ENCODE data around the gene FOXQ1.
"Not testable (repeated sequence)": the region's sequence is repeated elsewhere in the genome, so short reads cannot be mapped to it uniquely, and the experiment has no call there.

Gene FOXQ1

GRCh38 chr6:1314617-1315016 lies 2.7 kb downstream of the FOXQ1 start:
- Histone ChIP-seq H3K9me3 (ENCODE audit: control insufficient read depth, low read depth, low read length) (no peaks in the 10 kb centered on the region), H3K36me3 (ENCODE audit: control insufficient read depth, low read depth, low read length) (no peaks in the 10 kb centered on the region), H3K4me1 (ENCODE audit: control insufficient read depth, low read depth, low read length) (peaks cover 4% of the 10 kb centered on the region), H3K27ac (ENCODE audit: low read length) (no peak overlapping the region), H3K27me3 (ENCODE audit: control insufficient read depth, insufficient read depth, low read length) (peaks cover 76% of the 10 kb centered on the region), H3K4me3 (ENCODE audit: low read length) (no peak overlapping the region), H3K9ac (ENCODE audit: low read length) (no peak overlapping the region)

GRCh38 chr6:1315201-1315559 lies 3.3 kb downstream of the FOXQ1 start:
- Histone ChIP-seq H3K36me3 (ENCODE audit: control insufficient read depth, low read depth, low read length) (no peaks in the 10 kb centered on the region), H3K4me3 (ENCODE audit: low read length) (no peak overlapping the region), H3K27me3 (ENCODE audit: control insufficient read depth, insufficient read depth, low read length) (peaks cover 71% of the 10 kb centered on the region), H3K9ac (ENCODE audit: low read length) (no peak overlapping the region), H3K27ac (ENCODE audit: low read length) (no peak overlapping the region), H3K9me3 (ENCODE audit: control insufficient read depth, low read depth, low read length) (no peaks in the 10 kb centered on the region), H3K4me1 (ENCODE audit: control insufficient read depth, low read depth, low read length) (peaks cover 4% of the 10 kb centered on the region)

GRCh38 chr6:1315560-1316386 lies 3.9 kb downstream of the FOXQ1 start:
- H3K27me3 ChIP-seq (ENCODE audit: control insufficient read depth, insufficient read depth, low read length): peaks cover 65% of the 10 kb centered on the region
- no peak overlapping the region for H3K4me3 ChIP-seq (ENCODE audit: low read length)
- H3K27ac ChIP-seq (ENCODE audit: low read length): no peak overlapping the region
- no peaks in the 10 kb centered on the region for H3K36me3 ChIP-seq (ENCODE audit: control insufficient read depth, low read depth, low read length)
- H3K4me1 ChIP-seq (ENCODE audit: control insufficient read depth, low read depth, low read length): peaks cover 4% of the 10 kb centered on the region
- H3K9ac ChIP-seq (ENCODE audit: low read length): no peak overlapping the region
- no peaks in the 10 kb centered on the region for H3K9me3 ChIP-seq (ENCODE audit: control insufficient read depth, low read depth, low read length)

GRCh38 chr6:1316489-1316971 lies 4.6 kb downstream of the FOXQ1 start:
- Histone ChIP-seq H3K27ac (ENCODE audit: low read length) (no peak overlapping the region), H3K36me3 (ENCODE audit: control insufficient read depth, low read depth, low read length) (no peaks in the 10 kb centered on the region), H3K9ac (ENCODE audit: low read length) (no peak overlapping the region), H3K27me3 (ENCODE audit: control insufficient read depth, insufficient read depth, low read length) (peaks cover 57% of the 10 kb centered on the region), H3K9me3 (ENCODE audit: control insufficient read depth, low read depth, low read length) (no peaks in the 10 kb centered on the region), H3K4me1 (ENCODE audit: control insufficient read depth, low read depth, low read length) (peaks cover 4% of the 10 kb centered on the region), H3K4me3 (ENCODE audit: low read length) (no peak overlapping the region)

GRCh38 chr6:1317302-1317815 lies 5.5 kb downstream of the FOXQ1 start:
- Histone ChIP-seq H3K27ac (ENCODE audit: low read length) (no peak overlapping the region), H3K27me3 (ENCODE audit: control insufficient read depth, insufficient read depth, low read length) (peaks cover 49% of the 10 kb centered on the region), H3K4me1 (ENCODE audit: control insufficient read depth, low read depth, low read length) (peaks cover 2% of the 10 kb centered on the region), H3K9me3 (ENCODE audit: control insufficient read depth, low read depth, low read length) (no peaks in the 10 kb centered on the region), H3K9ac (ENCODE audit: low read length) (no peak overlapping the region), H3K36me3 (ENCODE audit: control insufficient read depth, low read depth, low read length) (no peaks in the 10 kb centered on the region), H3K4me3 (ENCODE audit: low read length) (no peak overlapping the region)

GRCh38 chr6:1318036-1318435 lies 6.1 kb downstream of the FOXQ1 start:
- Histone ChIP-seq H3K9ac (ENCODE audit: low read length) (no peak overlapping the region), H3K9me3 (ENCODE audit: control insufficient read depth, low read depth, low read length) (no peaks in the 10 kb centered on the region), H3K36me3 (ENCODE audit: control insufficient read depth, low read depth, low read length) (no peaks in the 10 kb centered on the region), H3K27ac (ENCODE audit: low read length) (no peak overlapping the region), H3K4me3 (ENCODE audit: low read length) (no peak overlapping the region), H3K27me3 (ENCODE audit: control insufficient read depth, insufficient read depth, low read length) (peaks cover 42% of the 10 kb centered on the region), H3K4me1 (ENCODE audit: control insufficient read depth, low read depth, low read length) (no peaks in the 10 kb centered on the region)

- H3K9ac ChIP-seq (ENCODE audit: low read length); H3K27ac ChIP-seq (ENCODE audit: low read length); H3K4me1 ChIP-seq (ENCODE audit: control insufficient read depth, low read depth, low read length); H3K4me3 ChIP-seq (ENCODE audit: low read length); H3K36me3 ChIP-seq (ENCODE audit: control insufficient read depth, low read depth, low read length); H3K9me3 ChIP-seq (ENCODE audit: control insufficient read depth, low read depth, low read length): not testable (repeated sequence)
- H3K27me3 ChIP-seq (ENCODE audit: control insufficient read depth, insufficient read depth, low read length): peaks cover 40% of the 10 kb centered on the region
Observed at GRCh38 chr6:1318584-1318983, 6.7 kb downstream of the FOXQ1 start.

- Histone ChIP-seq H3K4me3 (ENCODE audit: low read length) (no peak overlapping the region), H3K27me3 (ENCODE audit: control insufficient read depth, insufficient read depth, low read length) (peaks cover 9% of the 10 kb centered on the region), H3K9ac (ENCODE audit: low read length) (no peak overlapping the region), H3K36me3 (ENCODE audit: control insufficient read depth, low read depth, low read length) (no peaks in the 10 kb centered on the region), H3K4me1 (ENCODE audit: control insufficient read depth, low read depth, low read length) (no peaks in the 10 kb centered on the region), H3K27ac (ENCODE audit: low read length) (no peak overlapping the region), H3K9me3 (ENCODE audit: control insufficient read depth, low read depth, low read length) (no peaks in the 10 kb centered on the region)
Observed at GRCh38 chr6:1321738-1322137, 9.8 kb downstream of the FOXQ1 start.

GRCh38 chr6:1322156-1322555 lies 10.3 kb downstream of the FOXQ1 start:
- no peaks in the 10 kb centered on the region for H3K9me3 ChIP-seq (ENCODE audit: control insufficient read depth, low read depth, low read length)
- H3K4me3 ChIP-seq (ENCODE audit: low read length): no peak overlapping the region
- H3K9ac ChIP-seq (ENCODE audit: low read length): no peak overlapping the region
- no peaks in the 10 kb centered on the region for H3K4me1 ChIP-seq (ENCODE audit: control insufficient read depth, low read depth, low read length)
- H3K36me3 ChIP-seq (ENCODE audit: control insufficient read depth, low read depth, low read length): no peaks in the 10 kb centered on the region
- H3K27me3 ChIP-seq (ENCODE audit: control insufficient read depth, insufficient read depth, low read length): peaks cover 9% of the 10 kb centered on the region
- H3K27ac ChIP-seq (ENCODE audit: low read length): no peak overlapping the region

- no peak overlapping the region for H3K27ac ChIP-seq (ENCODE audit: low read length)
- H3K36me3 ChIP-seq (ENCODE audit: control insufficient read depth, low read depth, low read length): no peaks in the 10 kb centered on the region
- H3K4me1 ChIP-seq (ENCODE audit: control insufficient read depth, low read depth, low read length): no peaks in the 10 kb centered on the region
- no peak overlapping the region for H3K9ac ChIP-seq (ENCODE audit: low read length)
- no peaks in the 10 kb centered on the region for H3K9me3 ChIP-seq (ENCODE audit: control insufficient read depth, low read depth, low read length)
- H3K27me3 ChIP-seq (ENCODE audit: control insufficient read depth, insufficient read depth, low read length): peaks cover 9% of the 10 kb centered on the region
- H3K4me3 ChIP-seq (ENCODE audit: low read length): no peak overlapping the region
Observed at GRCh38 chr6:1322696-1323219, 10.9 kb downstream of the FOXQ1 start.

GRCh38 chr6:1324936-1325335 lies 13.0 kb downstream of the FOXQ1 start:
- no peaks in the 10 kb centered on the region for H3K9me3 ChIP-seq (ENCODE audit: control insufficient read depth, low read depth, low read length)
- H3K4me1 ChIP-seq (ENCODE audit: control insufficient read depth, low read depth, low read length): no peaks in the 10 kb centered on the region
- H3K27me3 ChIP-seq (ENCODE audit: control insufficient read depth, insufficient read depth, low read length): no peaks in the 10 kb centered on the region
- H3K36me3 ChIP-seq (ENCODE audit: control insufficient read depth, low read depth, low read length): no peaks in the 10 kb centered on the region
- no peak overlapping the region for H3K4me3 ChIP-seq (ENCODE audit: low read length)
- H3K9ac ChIP-seq (ENCODE audit: low read length): no peak overlapping the region
- no peak overlapping the region for H3K27ac ChIP-seq (ENCODE audit: low read length)

Measured in iPS-18a (cell line).